HepG2 (cell line): Measurements from ENCODE around the gene PLEKHB2. TPM values are rescaled to one million over a fixed set of nuclear protein-coding genes. Genes with fewer than 3 reads are reported as not detected.

ENCODE experiments used
- CBX2 ChIP-seq, 2 experiments: fragments of 200-600 bp in 1 of 2; sonication (generic); formaldehyde crosslinking in 1 of 2; IDR thresholded peaks; 2 replicates each; pipeline versions ENCODE4 v1.7.0 to v1.8.1; 2018 to 2022; ENCODE audit warnings: low read depth in 2 of 2, low read length in 1 of 2, mild to moderate bottlenecking in 1 of 2, missing genetic modification reagents in 1 of 2
- CENPX ChIP-seq: sonication (generic); formaldehyde crosslinking; IDR thresholded peaks from 2 replicates; pipeline ENCODE4 v1.9.0; 2021; ENCODE audit warnings: mild to moderate bottlenecking, missing genetic modification reagents, moderate library complexity
- FIP1L1 ChIP-seq: fragments of 200-400 bp; formaldehyde crosslinking; IDR thresholded peaks from 2 replicates; pipeline ENCODE4 v1.6.1; 2018; ENCODE audit warnings: low read depth, mild to moderate bottlenecking, low read length, moderate library complexity, borderline replicate concordance; ENCODE audit not compliant: insufficient read depth
- HMG20A ChIP-seq: IDR thresholded peaks from 2 replicates; pipeline ENCODE4 v1.6.1; 2016; ENCODE audit warnings: borderline replicate concordance
- HNF4G ChIP-seq, 2 experiments: sonication (generic) in 1 of 2; formaldehyde crosslinking in 1 of 2; IDR thresholded peaks; 2 replicates each; pipeline versions ENCODE4 v1.4.0 to v1.6.1; 2011 to 2020; ENCODE audit warnings: borderline replicate concordance in 2 of 2, low read depth in 2 of 2, mild to moderate bottlenecking in 2 of 2, low read length in 1 of 2, missing genetic modification reagents in 1 of 2, moderate library complexity in 1 of 2
- HOXA9 ChIP-seq: sonication (generic); formaldehyde crosslinking; IDR thresholded peaks from 2 replicates; pipeline ENCODE4 v1.8.1; 2022; ENCODE audit warnings: missing genetic modification reagents, mild to moderate bottlenecking, moderate library complexity, borderline replicate concordance
- JARID2 ChIP-seq: sonication (generic); formaldehyde crosslinking; IDR thresholded peaks from 2 replicates; pipeline ENCODE4 v1.8.1; 2023; ENCODE audit warnings: missing genetic modification reagents, inconsistent platforms; ENCODE audit not compliant: insufficient replicate concordance
- KMT2B ChIP-seq: IDR thresholded peaks from 2 replicates; pipeline ENCODE4 v1.6.1; 2016; ENCODE audit warnings: missing genetic modification reagents, missing compliant biosample characterization
- MED13 ChIP-seq: sonication (generic); formaldehyde crosslinking; IDR thresholded peaks from 2 replicates; pipeline ENCODE4 v1.5.0; 2020; ENCODE audit warnings: missing genetic modification reagents
- NFE2 ChIP-seq: sonication (generic); formaldehyde crosslinking; IDR thresholded peaks from 2 replicates; pipeline ENCODE4 v1.4.0; 2020; ENCODE audit warnings: missing genetic modification reagents
- POLR2A ChIP-seq, 2 experiments: IDR thresholded peaks; 2 replicates each; pipeline ENCODE4 v1.6.1; 2011; ENCODE audit warnings: low read depth in 2 of 2, low read length in 2 of 2, mild to moderate bottlenecking in 1 of 2, moderate library complexity in 1 of 2; ENCODE audit not compliant: insufficient read depth in 1 of 2
- RELA ChIP-seq: sonication (generic); formaldehyde crosslinking; IDR thresholded peaks from 2 replicates; pipeline ENCODE4 v1.4.0; 2020; ENCODE audit warnings: missing genetic modification reagents
- RFX3 ChIP-seq: IDR thresholded peaks from 2 replicates; pipeline ENCODE4 v1.6.1; 2016; ENCODE audit warnings: missing biosample characterization, missing genetic modification reagents
- SP1 ChIP-seq, 2 experiments: fragments of 450-650 bp in 1 of 2; sonication (generic) in 1 of 2; formaldehyde crosslinking in 1 of 2; IDR thresholded peaks; 2 replicates each; pipeline versions ENCODE4 v1.4.0 to v1.6.1; 2016 to 2020; ENCODE audit warnings: missing genetic modification reagents in 1 of 2
- SP5 ChIP-seq: IDR thresholded peaks from 2 replicates; pipeline ENCODE4 v1.6.1; 2016; ENCODE audit warnings: low read depth, borderline replicate concordance
- TOE1 ChIP-seq: sonication (generic); formaldehyde crosslinking; IDR thresholded peaks from 2 replicates; pipeline ENCODE4 v1.4.0; 2020; ENCODE audit warnings: mild to moderate bottlenecking, missing genetic modification reagents
- U2AF1 ChIP-seq: fragments of 200-400 bp; formaldehyde crosslinking; optimal IDR thresholded peaks from 2 replicates; pipeline ENCODE3; 2017; ENCODE audit warnings: mild to moderate bottlenecking, low read depth, low read length
- XBP1 ChIP-seq: sonication (generic); formaldehyde crosslinking; IDR thresholded peaks from 2 replicates; pipeline ENCODE4 v1.5.0; 2020; ENCODE audit warnings: missing genetic modification reagents
- ZNF598 ChIP-seq: sonication (generic); formaldehyde crosslinking; IDR thresholded peaks from 2 replicates; pipeline ENCODE4 v1.5.1; 2020; ENCODE audit warnings: mild to moderate bottlenecking, missing genetic modification reagents, borderline replicate concordance
- ZNF766 ChIP-seq: sonication (generic); formaldehyde crosslinking; IDR thresholded peaks from 2 replicates; pipeline ENCODE4 v1.5.0; 2020; ENCODE audit warnings: missing genetic modification reagents, borderline replicate concordance
- ZZZ3 ChIP-seq: sonication (generic); formaldehyde crosslinking; IDR thresholded peaks from 2 replicates; pipeline ENCODE4 v1.4.0; 2020; ENCODE audit warnings: missing genetic modification reagents, mild to moderate bottlenecking, borderline replicate concordance
- polyA plus RNA-seq, 8 experiments: library from polyadenylated mRNA; depleted of rRNA in 3 of 8; stranded (reverse) in 7 of 8; unstranded in 1 of 8; fragments of >200 nt; fragmentation: Illumina TruSeq in 4 of 8; extraction: Trizol in 4 of 8; gene quantifications; 2 replicates each; pipeline versions ENCODE4 v1.2.1 to v1.2.3, GENCODE V29; 2011 to 2016; ENCODE audit warnings: low read depth in 4 of 8, missing spikeins in 1 of 8, mixed read lengths in 1 of 8; ENCODE audit not compliant: insufficient read depth in 1 of 8
- total RNA-seq, 5 experiments: library from RNA; depleted of rRNA; stranded (reverse); fragments of >200 nt; fragmentation: Illumina TruSeq; extraction: Trizol; gene quantifications; 2 replicates each; pipeline ENCODE4 v1.2.3, GENCODE V29; 2016; ENCODE audit warnings: low read depth in 1 of 5
- TF ChIP-seq, protein P1 (sequence below): sonication (generic); formaldehyde crosslinking; IDR thresholded peaks from 2 replicates; pipeline ENCODE4 v1.9.0; 2021; ENCODE audit warnings: missing genetic modification reagents, mild to moderate bottlenecking, borderline replicate concordance
- TF ChIP-seq, protein P2 (sequence below): IDR thresholded peaks from 2 replicates; pipeline ENCODE4 v1.6.1; 2016
- TF ChIP-seq, protein P3 (sequence below): IDR thresholded peaks from 2 replicates; pipeline ENCODE4 v1.4.0; 2020; ENCODE audit warnings: mild to moderate bottlenecking, missing genetic modification reagents

PLEKHB2 gene
- total and polyA plus RNA-seq, 2 of the 13 experiments (the other 11 are each of a cell fraction or from before 2014, with no cell fraction given): 73.0 to 78.9 TPM

DNA sequence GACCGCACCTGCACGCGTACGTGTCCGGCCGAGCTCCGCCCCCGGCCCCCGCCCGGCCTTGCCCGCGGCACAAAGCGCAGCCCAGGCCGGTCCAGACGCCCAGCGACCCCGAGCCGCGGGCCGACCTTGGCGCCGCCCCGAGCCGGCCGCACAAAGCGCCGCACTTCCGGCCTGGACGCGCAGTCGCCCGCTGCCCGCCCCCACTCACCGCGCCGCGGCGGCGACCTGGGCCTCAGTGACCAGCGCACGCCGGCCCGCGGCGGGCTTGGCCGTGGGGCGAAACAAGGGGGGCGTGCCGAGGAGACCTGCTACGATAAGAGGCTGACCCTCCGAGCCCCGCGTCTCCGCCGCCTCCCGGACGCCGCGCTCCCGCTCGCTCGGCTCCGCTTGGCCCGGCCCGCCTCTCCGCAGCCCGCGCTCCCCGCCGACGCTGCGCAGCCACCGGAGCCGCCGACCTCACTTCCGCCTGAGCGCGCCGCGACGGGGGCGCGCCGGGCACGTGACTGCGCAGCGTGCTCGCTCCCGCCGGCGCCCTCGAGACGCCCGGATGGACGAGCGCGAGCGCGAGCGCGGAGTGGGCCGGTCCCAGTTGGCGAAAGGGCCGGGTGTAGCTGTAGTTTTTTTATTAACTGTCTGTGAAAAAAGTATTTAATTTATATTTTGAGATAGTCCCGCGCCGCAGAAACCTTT is 12.0 kb upstream of the PLEKHB2 start, which contains the start of gene FAM168B (continued):
- TF ChIP-seq RELA (CRISPR knock-in tag): no peak
- TF ChIP-seq HOXA9 (CRISPR knock-in tag): peak; percentile 84; the same call in 1 of the 2 replicates
- TF ChIP-seq HMG20A (CRISPR knock-in tag): no peak
- TF ChIP-seq HNF4G (IDR thresholded peaks at IDR 0.05; ENCODE audit: borderline replicate concordance, low read depth, low read length): peak; percentile 58; the same call in 1 of the 2 replicates
- TF ChIP-seq HNF4G (CRISPR knock-in tag; IDR thresholded peaks at IDR 0.05; ENCODE audit: borderline replicate concordance, low read depth): no peak
- 0 out of 2 replicates have a peak, but pooled peaks have one; percentile 14 for TF ChIP-seq XBP1 (CRISPR knock-in tag)
- no peak for TF ChIP-seq TOE1 (CRISPR knock-in tag)
- TF ChIP-seq ZNF766 (CRISPR knock-in tag): peak; percentile 34
- TF ChIP-seq SP1 (IDR thresholded peaks at IDR 0.05): no peak
- 0 out of 2 replicates have a peak, but pooled peaks have one; percentile 6 for TF ChIP-seq SP1 (CRISPR knock-in tag; IDR thresholded peaks at IDR 0.05)
- no peak for TF ChIP-seq CBX2 (IDR thresholded peaks at IDR 0.05; ENCODE audit: low read depth, low read length)
- TF ChIP-seq CBX2 (CRISPR knock-in tag; IDR thresholded peaks at IDR 0.05; ENCODE audit: low read depth): no peak
- TF ChIP-seq, protein P1, sequence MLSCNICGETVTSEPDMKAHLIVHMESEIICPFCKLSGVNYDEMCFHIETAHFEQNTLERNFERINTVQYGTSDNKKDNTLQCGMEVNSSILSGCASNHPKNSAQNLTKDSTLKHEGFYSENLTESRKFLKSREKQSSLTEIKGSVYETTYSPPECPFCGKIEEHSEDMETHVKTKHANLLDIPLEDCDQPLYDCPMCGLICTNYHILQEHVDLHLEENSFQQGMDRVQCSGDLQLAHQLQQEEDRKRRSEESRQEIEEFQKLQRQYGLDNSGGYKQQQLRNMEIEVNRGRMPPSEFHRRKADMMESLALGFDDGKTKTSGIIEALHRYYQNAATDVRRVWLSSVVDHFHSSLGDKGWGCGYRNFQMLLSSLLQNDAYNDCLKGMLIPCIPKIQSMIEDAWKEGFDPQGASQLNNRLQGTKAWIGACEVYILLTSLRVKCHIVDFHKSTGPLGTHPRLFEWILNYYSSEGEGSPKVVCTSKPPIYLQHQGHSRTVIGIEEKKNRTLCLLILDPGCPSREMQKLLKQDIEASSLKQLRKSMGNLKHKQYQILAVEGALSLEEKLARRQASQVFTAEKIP: no peak
- TF ChIP-seq KMT2B (CRISPR knock-in tag): 0 out of 2 replicates have a peak, but pooled peaks have one; percentile 15
- TF ChIP-seq, protein P2, sequence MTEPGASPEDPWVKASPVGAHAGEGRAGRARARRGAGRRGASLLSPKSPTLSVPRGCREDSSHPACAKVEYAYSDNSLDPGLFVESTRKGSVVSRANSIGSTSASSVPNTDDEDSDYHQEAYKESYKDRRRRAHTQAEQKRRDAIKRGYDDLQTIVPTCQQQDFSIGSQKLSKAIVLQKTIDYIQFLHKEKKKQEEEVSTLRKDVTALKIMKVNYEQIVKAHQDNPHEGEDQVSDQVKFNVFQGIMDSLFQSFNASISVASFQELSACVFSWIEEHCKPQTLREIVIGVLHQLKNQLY (CRISPR knock-in tag): no peak
- no peak for TF ChIP-seq ZNF598 (CRISPR knock-in tag)
- peak; percentile 81 to 86 for TF ChIP-seq POLR2A (IDR thresholded peaks at IDR 0.05; ENCODE audit: insufficient read depth in 1 of 2, low read depth in 2 of 2, low read length in 2 of 2)
- TF ChIP-seq JARID2 (CRISPR knock-in tag): no peak
- TF ChIP-seq SP5: peak; percentile 88
- no peak for TF ChIP-seq U2AF1
- TF ChIP-seq, protein P3, sequence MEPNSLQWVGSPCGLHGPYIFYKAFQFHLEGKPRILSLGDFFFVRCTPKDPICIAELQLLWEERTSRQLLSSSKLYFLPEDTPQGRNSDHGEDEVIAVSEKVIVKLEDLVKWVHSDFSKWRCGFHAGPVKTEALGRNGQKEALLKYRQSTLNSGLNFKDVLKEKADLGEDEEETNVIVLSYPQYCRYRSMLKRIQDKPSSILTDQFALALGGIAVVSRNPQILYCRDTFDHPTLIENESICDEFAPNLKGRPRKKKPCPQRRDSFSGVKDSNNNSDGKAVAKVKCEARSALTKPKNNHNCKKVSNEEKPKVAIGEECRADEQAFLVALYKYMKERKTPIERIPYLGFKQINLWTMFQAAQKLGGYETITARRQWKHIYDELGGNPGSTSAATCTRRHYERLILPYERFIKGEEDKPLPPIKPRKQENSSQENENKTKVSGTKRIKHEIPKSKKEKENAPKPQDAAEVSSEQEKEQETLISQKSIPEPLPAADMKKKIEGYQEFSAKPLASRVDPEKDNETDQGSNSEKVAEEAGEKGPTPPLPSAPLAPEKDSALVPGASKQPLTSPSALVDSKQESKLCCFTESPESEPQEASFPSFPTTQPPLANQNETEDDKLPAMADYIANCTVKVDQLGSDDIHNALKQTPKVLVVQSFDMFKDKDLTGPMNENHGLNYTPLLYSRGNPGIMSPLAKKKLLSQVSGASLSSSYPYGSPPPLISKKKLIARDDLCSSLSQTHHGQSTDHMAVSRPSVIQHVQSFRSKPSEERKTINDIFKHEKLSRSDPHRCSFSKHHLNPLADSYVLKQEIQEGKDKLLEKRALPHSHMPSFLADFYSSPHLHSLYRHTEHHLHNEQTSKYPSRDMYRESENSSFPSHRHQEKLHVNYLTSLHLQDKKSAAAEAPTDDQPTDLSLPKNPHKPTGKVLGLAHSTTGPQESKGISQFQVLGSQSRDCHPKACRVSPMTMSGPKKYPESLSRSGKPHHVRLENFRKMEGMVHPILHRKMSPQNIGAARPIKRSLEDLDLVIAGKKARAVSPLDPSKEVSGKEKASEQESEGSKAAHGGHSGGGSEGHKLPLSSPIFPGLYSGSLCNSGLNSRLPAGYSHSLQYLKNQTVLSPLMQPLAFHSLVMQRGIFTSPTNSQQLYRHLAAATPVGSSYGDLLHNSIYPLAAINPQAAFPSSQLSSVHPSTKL (CRISPR knock-in tag): no peak
- TF ChIP-seq CENPX (CRISPR knock-in tag): no peak
- TF ChIP-seq FIP1L1: no peak
- peak; percentile 9; the same call in 1 of the 2 replicates for TF ChIP-seq MED13 (CRISPR knock-in tag)
- no peak for TF ChIP-seq ZZZ3 (CRISPR knock-in tag)
- no peak for TF ChIP-seq RFX3 (CRISPR knock-in tag)
- TF ChIP-seq NFE2 (CRISPR knock-in tag): no peak
